Ishikawa (cell line): ENCODE measurements around the gene LDB3.

Source experiments
- CEBPB ChIP-seq: IDR thresholded peaks from 2 replicates; pipeline ENCODE4 v1.6.1; 2012
- CREB1 ChIP-seq: IDR thresholded peaks from 2 replicates; pipeline ENCODE4 v1.6.1; 2012; ENCODE audit warnings: low read depth
- EGR1 ChIP-seq: IDR thresholded peaks from 2 replicates; pipeline ENCODE4 v1.6.1; 2012
- EP300 ChIP-seq: IDR thresholded peaks from 2 replicates; pipeline ENCODE4 v1.6.1; 2012; ENCODE audit warnings: borderline replicate concordance
- FOXM1 ChIP-seq: IDR thresholded peaks from 2 replicates; pipeline ENCODE4 v1.6.1; 2012; ENCODE audit warnings: low read depth, borderline replicate concordance
- MAX ChIP-seq: IDR thresholded peaks from 2 replicates; pipeline ENCODE4 v1.6.1; 2012
- NFIC ChIP-seq: IDR thresholded peaks from 2 replicates; pipeline ENCODE4 v1.6.1; 2012
- RAD21 ChIP-seq: IDR thresholded peaks from 2 replicates; pipeline ENCODE4 v1.6.1; 2012; ENCODE audit warnings: low read depth
- TAF1 ChIP-seq: IDR thresholded peaks from 2 replicates; pipeline ENCODE4 v1.6.1; 2012; ENCODE audit warnings: low read depth, mild to moderate bottlenecking
- USF1 ChIP-seq: IDR thresholded peaks from 2 replicates; pipeline ENCODE4 v1.6.1; 2012
- YY1 ChIP-seq: IDR thresholded peaks from 2 replicates; pipeline ENCODE4 v1.6.1; 2012; ENCODE audit warnings: low read depth
- ZBTB7A ChIP-seq: IDR thresholded peaks from 2 replicates; pipeline ENCODE4 v1.6.1; 2012; ENCODE audit warnings: low read depth
- TF ChIP-seq, protein P1 (sequence below): IDR thresholded peaks from 2 replicates; pipeline ENCODE4 v1.6.1; 2012; ENCODE audit warnings: low read depth, mild to moderate bottlenecking

GRCh38 chr10:86773498-86773897, 105.2 kb downstream of the LDB3 start:
- TF ChIP-seq RAD21 (no peak), FOXM1 (no peak), CEBPB (no peak), TAF1 (no peak), EGR1 (no peak), MAX (no peak), CREB1 (no peak), EP300 (no peak), NFIC (no peak), YY1 (no peak), USF1 (no peak), ZBTB7A (no peak)
- TF ChIP-seq, protein P1, sequence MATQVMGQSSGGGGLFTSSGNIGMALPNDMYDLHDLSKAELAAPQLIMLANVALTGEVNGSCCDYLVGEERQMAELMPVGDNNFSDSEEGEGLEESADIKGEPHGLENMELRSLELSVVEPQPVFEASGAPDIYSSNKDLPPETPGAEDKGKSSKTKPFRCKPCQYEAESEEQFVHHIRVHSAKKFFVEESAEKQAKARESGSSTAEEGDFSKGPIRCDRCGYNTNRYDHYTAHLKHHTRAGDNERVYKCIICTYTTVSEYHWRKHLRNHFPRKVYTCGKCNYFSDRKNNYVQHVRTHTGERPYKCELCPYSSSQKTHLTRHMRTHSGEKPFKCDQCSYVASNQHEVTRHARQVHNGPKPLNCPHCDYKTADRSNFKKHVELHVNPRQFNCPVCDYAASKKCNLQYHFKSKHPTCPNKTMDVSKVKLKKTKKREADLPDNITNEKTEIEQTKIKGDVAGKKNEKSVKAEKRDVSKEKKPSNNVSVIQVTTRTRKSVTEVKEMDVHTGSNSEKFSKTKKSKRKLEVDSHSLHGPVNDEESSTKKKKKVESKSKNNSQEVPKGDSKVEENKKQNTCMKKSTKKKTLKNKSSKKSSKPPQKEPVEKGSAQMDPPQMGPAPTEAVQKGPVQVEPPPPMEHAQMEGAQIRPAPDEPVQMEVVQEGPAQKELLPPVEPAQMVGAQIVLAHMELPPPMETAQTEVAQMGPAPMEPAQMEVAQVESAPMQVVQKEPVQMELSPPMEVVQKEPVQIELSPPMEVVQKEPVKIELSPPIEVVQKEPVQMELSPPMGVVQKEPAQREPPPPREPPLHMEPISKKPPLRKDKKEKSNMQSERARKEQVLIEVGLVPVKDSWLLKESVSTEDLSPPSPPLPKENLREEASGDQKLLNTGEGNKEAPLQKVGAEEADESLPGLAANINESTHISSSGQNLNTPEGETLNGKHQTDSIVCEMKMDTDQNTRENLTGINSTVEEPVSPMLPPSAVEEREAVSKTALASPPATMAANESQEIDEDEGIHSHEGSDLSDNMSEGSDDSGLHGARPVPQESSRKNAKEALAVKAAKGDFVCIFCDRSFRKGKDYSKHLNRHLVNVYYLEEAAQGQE: no peak
